ENCODE results near the gene BANK1.

Gene BANK1

DNA sequence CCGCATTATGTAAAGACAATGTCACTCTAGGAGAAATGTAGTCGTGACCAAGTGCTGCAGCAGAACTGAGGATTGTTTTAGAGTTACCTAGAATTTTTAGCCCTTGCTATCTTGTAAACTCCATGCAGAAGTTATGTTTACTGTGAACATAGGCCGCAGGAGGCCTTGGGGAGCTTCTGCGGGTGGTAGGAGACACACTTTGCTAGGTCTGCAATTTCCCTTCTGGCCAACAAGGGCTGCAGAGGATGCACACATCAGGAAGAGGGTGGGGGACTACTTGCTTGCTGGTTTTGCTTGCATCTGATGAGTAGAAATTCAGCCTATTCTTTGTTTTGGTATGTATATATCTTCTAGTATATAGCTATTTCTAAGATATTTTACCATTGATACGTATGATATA, 23.1 kb downstream of the BANK1 start:
- DNase-seq (ENCODE audit: low read depth), result no peak

DNA sequence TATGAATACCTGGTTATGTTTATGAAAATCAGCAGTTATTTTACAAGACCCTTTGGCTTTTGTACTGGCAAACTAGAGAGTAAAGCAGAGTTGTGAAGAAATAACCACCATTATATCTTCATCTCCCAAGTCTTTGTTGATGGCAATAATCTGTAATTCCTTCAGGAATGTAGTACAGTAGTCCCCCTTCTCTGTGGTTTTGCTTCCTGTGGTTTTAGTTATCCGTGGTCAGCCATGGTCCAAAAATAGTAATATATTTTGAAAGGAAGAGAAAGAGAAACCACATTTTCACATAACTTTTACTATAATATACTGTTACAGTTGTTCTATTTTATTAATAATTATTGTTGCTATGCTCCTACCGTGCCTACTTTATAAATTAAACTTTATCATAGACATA, 27.8 kb downstream of the BANK1 start:
- no peak for DNase-seq (ENCODE audit: low read depth)

DNA sequence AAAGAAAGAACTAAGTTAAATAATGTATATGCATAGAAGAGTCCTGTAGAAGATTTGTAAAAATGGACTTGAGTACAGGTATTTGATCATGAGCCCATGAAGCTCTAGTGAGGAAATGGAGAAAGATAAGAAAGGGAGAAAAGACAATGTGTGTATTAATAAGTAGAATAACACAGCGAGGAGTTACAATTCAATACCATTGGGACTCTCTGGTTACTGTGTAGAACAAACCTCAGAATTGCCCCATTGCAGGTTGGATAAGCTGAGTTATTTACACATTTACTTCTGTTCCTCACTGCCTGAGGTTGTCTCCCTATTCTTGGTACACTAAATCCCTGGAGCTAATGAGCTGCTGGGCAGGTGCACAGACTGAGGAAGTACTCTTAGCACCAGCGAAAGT, 33.3 kb downstream of the BANK1 start:
- no peak for DNase-seq (ENCODE audit: low read depth)

DNA sequence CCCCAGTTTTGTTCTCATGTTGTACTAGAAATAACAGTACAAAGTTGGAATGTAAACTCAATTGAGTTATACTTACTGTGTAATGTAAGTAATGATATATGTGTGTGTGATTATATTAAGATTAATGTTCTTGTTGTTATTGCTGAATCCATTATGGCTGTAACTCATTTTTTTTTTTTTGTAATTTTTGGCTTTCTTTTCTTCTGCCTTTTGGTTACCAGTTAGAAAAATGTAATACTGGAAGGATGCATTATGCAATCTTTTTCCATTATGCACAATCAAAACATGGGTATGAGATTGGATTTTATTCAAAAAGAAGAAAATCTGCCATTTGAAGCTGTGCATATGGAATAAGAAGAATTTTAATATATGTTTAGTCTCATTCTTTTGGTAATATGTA, 34.0 kb downstream of the BANK1 start:
- DNase-seq (ENCODE audit: low read depth), result peak; percentile 40

DNA sequence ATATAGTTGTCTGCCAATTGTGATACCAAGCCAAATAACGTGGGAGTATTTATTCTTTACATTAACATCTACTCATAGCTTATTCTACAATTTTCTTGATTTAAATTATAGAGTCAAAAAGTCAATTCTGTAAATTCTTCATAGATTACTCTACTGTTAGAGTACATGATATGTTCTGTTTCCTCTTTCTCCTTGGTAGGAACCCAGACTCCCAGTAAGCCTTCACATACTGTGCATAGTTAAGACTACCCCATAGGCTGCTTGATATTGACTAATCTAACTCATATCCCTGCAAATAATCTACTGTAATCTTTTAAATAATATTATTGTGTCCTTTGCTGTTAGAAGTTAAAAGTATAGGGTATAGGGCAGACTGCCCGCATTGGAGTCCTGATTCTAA, 35.4 kb downstream of the BANK1 start:
- DNase-seq (ENCODE audit: low read depth), result no peak

DNA sequence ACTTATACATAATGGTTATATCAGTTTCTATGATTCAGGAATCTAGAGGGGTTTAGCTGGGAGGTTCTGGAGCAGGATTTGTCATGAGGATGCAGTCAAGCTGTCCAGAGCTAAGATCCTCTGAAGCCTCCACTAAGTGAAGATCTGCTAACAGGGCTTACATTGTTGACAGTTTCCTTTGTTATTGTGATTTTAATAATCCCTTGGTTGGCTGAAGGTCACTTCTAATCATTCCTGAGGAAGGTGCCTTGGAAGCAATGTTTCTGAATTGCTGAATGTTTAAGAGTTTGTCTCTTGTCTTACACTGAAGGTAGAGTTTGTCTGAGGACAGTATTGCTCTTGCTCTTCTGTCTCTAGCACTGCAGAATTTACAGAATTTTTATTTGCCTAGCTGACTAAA, 41.3 kb downstream of the BANK1 start:
- no peak for DNase-seq (ENCODE audit: low read depth)

DNA sequence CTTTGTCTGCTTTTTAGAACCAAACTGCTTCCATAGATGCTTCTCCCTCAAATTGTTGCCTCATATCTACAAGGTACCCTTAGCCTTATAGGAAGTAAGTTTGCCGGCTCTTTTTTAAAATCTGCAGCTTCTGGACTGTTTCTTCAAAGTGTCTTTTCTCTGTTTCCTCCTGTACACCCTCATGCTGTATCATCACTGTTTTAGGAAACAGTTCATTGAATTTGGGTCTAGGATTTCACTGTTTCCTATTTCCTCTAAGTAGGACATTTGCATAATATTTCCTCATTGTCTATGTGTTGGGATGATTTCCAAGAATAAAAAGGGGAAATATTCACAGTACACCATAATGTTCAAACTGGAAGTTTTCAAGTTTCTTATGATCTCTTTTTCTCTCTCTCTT, 43.0 kb downstream of the BANK1 start:
- DNase-seq (ENCODE audit: low read depth), result no peak

DNA sequence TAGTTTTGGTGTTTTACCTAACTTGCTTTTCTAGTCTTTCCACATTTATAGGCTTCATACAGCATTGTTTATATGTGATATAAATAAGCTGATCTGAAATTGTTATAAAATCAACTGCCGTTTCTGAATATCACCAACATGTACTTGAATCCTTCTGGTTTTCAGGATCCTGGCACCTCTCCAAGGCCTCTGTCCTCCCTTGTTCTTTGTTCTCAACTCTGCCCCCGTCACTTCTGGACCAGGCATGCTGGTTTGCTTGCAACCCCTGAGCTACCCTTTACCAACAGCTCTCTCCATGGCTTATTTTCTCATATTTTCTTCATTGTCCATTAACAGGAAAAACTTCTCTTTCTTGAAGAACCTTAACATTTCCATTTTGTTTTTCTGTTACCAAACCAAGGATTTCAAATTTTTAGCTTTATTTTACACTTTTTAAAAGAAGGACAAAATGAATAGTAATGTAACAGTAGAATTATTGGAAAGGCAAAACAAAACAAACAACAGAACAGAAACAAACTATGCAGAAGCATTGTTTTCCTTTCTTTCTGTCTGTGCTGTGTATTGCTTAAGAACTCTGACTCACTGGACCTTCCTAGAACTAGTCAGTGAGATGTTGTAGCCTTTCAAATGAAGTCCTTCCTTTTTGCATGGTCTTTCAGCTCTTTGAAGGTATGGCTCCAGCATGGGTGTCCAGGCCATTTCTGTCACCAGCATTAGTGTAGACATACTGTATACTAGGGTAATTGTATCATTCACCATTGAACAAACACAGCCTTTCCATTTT, 44.8 kb downstream of the BANK1 start:
- DNase-seq (ENCODE audit: low read depth), result peak; percentile 59

DNA sequence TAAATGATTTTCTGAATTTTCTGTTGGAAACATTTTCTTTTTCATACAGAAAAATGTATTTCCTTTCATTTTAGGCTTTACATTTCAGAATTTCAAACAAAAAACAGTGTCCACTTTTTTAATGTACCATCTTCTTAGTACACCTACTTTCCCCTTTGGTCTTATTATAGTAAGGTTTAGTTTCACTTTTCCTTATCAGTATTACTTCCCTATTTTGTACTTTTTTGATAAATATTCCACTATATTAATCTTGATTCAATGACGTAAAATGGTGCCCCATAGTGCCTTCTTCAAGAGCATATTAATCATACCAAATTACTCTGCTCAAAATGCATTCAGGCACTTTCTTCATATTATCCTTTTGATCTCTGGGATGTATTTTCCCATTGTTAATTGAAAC, 52.5 kb downstream of the BANK1 start:
- DNase-seq (ENCODE audit: low read depth), result no peak

DNA sequence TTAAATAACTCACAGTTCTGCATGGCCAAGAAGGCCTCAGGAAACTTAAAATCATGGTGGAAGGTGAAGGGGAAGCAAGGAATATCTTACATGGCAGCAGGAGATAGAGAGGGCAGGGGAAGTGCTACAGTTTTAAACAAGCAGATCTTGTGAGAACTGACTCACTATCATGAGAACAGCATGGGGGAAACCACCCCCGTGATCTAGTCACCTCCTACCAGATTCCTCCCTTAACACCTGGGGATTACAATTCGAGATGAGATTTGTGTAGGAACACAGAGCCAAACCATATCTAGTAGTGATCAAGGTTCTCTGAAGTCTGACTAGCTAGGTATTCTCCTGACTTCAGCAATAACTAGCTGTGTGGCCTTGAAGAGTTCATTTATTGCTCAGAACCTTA, 56.0 kb downstream of the BANK1 start:
- no peak for DNase-seq (ENCODE audit: low read depth)

DNA sequence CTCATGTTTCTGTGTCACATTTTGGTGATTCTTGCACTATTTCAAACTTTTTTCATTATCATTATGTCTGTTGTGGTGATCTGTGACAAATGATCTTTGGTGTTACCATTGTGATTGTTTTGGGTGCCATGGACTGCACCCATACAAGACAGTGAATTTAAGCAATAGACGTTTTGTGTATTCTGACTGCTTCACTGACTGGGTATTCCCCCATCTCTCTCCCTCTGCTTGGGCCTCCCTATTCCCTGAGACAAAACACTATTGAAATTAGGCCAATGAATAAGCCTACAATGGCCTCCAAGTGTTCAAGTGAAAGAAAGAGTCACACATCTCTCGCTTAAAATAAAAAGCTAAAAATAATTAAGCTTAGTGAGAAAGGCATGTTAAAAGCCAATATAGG, 60.2 kb downstream of the BANK1 start:
- no peak for DNase-seq (ENCODE audit: low read depth)

DNA sequence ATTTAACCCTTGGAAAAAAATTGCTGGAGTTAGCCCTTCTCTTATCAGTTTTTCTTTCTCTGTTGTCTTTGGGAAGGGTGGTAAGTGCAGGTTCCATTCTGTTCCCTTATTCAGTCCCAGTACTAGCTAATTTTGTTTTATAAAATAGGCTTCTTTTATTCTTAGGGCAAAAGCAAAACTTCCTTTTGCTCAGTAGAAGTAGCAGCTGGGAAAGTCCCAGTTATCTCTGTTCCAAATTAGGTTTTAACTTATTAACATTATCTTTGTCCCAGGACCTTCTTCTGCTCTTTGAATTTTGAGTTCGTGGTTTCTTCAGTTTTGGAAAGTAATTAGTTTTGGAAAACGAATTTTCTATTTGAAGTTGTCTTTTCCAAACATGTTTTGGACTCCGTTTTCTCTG, 61.1 kb downstream of the BANK1 start:
- no peak for DNase-seq (ENCODE audit: low read depth)

DNA sequence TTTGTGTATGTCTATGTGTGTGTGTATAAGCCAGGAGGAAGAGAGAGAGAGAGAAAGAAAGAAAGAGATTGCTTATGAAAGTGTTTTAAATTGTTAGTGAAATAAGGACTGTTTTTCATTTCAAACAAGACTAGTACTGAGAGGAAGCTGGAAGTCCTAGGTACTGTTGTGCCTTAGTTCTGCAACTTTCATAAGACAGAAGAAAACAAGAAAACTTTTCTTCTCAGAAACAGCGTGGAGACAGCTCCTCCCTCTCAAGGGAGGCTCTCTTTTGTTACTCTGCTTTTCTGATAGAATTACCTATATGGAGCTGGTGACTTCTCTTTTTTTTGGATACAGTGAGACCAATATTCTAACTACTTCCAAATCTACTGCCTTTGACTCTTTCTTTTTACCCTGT, 62.5 kb downstream of the BANK1 start:
- DNase-seq (ENCODE audit: low read depth), result no peak

DNA sequence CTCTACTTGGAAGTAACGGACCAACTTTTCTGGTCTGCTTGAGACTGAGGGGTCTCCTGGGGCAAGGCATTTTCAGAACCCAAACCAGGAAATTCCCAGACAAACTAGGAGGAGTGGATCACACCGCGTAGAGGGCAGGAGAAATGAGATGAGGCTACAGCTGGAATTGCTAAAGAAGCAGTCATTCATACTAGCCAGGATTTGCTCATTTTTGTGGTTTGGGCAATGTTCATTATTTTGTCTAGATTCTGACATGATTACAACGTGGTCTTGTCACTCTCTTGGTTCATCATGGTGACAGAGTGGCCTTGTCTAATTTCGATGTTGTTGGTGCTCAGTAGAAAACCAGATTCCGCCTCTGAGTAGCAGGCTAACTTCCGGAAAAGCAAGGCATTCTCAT, 63.2 kb downstream of the BANK1 start:
- DNase-seq (ENCODE audit: low read depth), result no peak

DNA sequence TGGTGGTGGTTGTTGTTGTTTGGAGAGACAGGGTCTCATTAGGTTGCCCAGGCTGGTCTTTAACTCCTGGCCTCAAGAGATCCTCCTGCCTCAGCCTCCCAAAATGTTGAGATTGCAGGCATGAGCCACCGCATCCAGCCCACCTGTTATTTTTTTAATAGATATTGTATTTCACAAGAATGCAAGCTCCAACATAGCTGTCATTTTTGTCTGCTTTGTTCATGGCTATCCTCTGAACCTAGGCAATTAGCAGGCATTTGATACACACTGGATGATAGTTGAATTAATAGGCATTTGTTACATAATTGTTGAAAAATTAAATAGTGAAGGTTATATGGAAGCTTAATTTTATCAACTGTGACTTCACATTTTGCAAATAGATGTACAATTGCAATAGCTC, 64.7 kb downstream of the BANK1 start:
- no peak for DNase-seq (ENCODE audit: low read depth)

DNA sequence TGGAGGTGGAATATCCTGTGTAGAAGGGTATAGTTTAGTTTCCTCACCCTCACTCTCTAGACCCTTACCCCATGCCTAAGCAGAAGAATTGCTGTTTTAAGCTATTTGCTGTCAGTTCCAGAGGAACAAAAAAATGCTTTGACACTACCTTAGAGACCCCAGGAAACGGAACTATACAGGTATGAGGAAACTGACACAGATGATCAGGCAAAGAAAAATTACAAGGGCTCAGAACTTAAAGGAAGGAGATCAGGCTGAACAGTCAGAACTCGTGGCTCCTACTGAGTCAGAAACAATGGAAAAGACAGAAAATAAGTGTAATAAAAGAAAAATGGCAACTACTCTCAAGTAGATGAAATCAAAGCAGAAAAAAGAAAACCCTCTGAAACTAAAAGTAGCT, 65.6 kb downstream of the BANK1 start:
- DNase-seq (ENCODE audit: low read depth), result no peak

DNA sequence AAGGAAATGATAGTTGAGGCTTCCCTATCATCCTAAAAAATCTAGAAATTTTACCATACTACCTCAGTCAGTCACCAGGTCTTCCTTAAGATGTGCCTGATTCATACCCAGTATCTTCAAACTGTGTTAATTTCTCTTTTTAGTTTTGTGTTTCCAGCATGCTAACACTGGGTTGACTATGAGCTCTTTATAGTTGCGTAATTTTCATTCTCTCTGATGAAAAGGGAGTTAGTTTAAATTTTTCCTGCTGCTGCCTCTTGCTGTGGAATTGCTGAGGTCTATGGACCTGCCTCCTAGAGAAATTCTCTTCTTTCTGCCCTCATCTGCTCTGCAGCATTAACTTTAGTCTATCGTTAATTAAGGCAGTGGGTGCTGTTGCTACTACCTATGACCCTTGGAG, 66.6 kb downstream of the BANK1 start:
- no peak for DNase-seq (ENCODE audit: low read depth)

DNA sequence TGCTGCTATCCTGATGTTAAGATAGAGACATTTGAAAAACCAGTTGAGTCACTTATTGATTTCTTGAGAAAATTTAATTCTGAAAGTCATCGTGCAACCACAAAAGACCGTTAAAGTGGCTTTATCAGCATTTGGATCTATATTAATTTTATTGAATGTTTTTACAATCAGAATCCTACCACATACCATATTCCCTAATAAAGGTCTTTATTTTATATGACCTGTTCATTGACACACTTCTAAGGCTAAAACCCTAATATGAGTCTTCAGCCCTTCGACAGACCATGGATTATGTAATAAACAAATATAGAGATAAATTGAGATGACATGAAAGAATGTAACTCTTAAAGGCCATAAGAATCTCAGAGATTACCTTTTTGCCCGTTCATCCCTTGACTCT, 68.1 kb downstream of the BANK1 start:
- no peak for DNase-seq (ENCODE audit: low read depth)

DNA sequence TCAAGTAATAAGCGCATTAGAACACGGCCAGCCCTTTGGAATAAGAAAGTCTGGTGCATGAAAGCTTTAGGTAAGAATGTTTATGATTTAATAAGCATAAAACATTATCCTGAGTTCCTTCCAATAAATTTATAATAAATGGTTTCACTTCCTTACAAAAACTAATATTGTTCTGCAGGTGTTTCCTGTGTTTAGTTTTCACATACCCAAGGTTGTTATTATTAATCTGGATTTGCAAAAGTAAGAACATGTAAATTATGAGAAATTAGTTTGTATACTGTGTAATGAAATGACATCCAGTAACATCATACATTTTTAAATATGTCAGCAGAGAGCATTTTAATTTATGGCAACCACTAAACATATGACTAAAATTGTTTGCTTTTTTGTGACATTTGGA, 72.1 kb downstream of the BANK1 start:
- DNase-seq (ENCODE audit: low read depth), result no peak

DNA sequence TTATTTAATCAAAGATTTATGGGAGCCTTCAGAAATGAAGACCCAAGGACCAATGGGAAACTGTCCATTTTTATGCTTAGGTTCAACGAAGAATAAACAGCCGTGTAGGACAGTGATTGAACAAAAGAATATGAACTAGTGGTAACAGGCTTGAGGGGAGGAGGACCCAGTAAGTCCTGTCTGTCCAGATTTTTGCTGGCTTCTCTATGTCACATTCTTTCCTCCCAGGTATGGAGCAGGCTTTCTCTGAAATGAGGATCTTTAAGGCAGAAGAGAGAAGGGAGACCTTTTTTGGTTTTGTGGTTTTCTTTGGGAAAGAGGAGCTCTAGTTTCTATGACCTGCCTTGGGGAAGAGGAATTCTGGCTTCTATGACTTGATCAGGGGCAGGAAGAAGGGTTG, 74.1 kb downstream of the BANK1 start:
- DNase-seq (ENCODE audit: low read depth), result no peak

DNA sequence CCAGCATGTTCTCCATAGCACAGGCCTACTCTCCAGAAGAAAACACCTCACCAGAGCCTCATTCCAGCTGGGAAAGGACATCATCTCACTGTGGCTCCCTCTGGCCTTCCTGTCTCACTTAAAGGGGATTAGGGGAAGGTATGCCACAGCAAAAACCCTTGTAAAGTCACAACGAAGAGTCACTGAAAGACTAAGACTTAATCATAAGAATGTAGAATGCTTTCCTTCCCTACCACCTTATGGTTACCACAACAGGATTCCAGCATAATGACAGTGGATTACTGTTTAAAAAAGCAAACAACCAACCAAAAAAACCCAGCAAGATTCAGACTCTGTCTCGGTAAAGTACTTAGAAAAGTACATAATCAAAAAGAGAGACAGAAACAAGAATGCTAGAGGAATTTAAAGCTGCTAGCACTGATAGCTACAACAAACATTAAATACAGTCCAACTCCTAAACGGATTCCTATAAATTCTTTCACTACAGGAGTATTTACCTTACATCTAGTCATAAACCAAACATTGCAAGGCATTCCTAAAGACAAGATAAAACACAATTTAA, 75.1 kb downstream of the BANK1 start:
- no peak for DNase-seq (ENCODE audit: low read depth)

DNA sequence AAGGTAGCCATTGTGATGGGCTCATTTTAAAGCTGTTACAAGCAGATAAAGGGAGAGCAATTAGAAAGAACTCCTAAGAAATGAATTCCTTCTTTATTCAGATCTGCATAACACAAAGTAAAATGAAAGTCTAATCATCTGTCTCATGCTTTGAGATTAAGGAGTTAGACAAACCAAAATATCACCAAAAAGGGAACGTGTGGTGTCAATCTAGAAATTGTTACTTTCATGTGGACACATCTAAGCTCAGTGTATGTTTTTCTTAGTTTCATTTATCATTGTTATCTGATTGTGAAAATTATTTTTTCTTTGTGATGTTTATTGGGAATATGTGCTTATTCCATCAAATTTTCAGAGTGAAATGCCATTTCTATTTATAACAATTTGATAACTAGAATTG, 80.3 kb downstream of the BANK1 start:
- no peak for DNase-seq (ENCODE audit: low read depth)

DNA sequence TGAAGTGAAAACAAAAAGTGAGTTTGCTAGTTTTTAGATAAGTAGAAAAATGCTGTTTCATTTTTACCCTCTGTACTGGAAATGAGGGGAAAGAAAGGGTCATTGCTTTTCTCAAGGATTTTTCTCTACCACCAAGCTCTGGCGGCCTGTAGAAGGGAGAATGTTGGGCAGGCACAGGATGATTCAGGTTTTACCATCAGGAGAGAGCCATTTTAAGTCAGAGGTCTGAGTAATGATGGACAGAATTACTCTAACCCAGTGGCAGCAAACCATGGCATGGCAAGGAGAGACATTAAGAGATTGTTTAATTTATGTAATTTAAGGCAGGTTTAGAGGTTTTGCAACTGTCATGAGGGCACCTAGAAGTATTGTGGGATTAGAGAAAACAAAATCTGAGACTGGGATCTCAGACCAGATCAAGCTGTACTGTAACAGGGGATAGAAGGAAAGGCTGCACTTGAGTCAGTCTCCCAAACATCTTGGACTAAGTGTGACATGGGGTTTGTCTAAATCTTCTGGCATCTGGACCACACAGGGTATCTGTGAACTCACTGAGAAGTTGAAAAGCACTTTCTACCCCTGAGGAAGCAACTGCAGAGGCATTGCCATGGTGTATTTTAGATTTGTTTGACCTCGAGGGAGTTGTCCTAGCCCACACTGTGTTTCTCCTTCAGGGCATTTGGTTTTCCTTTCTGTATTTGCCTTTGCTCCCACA, 81.6 kb downstream of the BANK1 start:
- no peak for DNase-seq (ENCODE audit: low read depth)

DNA sequence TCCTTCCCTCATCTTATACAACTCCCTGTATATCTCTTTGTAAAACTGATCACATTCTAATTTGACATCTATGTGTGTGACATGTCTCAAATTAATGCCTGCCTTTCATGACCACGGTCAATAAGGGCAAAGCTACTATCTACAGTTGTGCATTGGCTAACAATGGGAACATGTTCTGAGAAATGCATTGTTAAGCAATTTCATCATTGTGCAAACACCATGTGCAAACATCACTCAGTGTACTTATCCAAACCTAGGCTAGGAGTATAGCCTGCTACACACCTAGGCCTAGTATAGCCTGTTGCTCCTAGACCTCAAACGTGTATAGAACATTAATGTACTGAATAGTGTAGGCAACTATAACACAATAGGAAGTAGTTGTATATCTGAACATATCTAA, 95.0 kb downstream of the BANK1 start:
- DNase-seq (ENCODE audit: low read depth), result no peak
